HG03575 (cell line): ENCODE data around the gene MSRB3.

ENCODE experiments used
- ATAC-seq: cut with Tn5 transposase; IDR thresholded peaks from one replicate; pipeline ENCODE4 v1.9.1; 2021; ENCODE audit not compliant: unreplicated experiment, insufficient number of reproducible peaks, low FRiP score; ENCODE audit errors: extremely low read depth

Gene MSRB3

DNA sequence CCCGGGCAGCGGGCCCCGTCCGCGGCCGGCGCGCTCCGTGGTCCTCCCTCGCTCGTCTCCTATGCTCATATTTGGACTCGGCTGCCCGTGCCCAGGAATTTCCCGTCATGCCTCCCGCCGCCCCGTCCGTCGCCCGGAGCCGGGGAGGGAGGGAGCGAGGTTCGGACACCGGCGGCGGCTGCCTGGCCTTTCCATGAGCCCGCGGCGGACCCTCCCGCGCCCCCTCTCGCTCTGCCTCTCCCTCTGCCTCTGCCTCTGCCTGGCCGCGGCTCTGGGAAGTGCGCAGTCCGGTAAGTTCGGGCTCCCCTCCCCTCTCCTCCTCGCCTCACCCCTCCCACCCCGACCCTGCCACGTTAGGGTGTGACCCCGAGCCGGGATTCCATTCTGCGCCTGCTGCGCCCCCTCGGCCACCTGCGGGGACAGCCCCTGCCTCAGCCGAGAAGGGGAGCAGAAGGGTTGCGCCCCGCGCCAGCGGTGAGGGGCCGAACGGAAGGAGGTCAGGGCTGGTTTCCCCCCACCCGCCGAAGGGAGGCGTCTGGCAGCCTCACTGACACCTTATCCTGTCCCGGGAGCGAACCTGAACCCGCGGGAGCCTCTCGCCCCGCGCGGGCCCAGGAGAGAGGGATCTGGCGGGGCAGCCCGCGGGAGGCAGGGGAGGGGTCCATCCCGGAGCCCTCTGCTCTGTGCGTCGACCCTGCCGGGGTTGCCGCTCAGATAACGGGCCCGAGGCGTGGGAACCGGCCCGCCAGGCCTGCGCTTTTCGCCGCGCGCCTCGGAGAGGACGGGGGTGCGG lies at the start of gene MSRB3:
Gene MSRB3 (plus strand): TSS at position 108 of the 793 bp plus-strand sequence. CDS start 29,897 bp downstream, outside the sequence.
- ATAC-seq = no peak

DNA sequence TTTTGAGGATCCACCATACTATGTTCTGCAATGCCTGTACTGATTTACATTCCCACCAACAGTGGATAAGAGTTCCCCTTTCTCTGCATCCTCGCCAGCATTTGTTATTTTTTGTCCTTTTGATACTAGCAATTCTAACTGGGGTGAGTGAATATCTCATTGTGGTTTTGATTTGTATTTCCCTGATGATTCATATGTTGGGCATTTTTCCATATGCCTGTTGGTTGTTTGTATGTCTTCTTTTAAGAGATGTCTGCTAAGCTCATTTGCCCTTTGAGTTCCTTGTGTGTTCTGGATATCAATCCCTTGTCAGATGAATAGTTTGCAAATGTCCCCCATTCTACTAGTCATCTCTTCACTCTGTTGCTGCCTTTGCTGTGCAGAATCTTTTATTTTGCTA lies 49.0 kb upstream of the MSRB3 start:
- ATAC-seq = no peak

DNA sequence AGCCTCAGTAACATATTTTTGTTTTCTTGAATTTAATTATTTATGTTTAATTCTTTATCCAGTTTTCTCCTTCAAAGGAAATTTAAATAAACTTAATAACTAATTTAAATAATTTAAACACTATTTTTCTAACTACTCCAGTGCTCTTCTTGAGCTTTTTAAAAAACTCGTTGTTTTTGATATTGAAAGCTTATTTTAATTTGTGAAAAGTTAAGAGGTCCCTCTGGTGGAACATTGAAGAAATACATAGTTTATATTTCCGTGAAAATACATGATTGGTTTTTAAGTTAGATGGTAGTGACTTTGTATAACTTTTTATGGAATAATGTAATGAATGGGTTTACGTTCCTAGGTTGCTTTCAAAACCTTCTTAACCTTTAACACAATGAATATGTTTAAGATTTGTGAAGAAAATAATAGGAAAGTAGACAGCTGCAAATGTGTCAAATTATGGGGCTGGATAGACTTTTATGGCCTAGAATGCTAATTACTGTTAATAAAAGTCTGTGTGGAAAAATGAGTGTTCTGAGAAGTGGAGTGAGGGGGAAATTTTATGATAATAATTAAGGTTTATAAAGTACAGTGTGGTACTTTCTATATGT lies 45.9 kb upstream of the MSRB3 start:
- ATAC-seq = no peak

DNA sequence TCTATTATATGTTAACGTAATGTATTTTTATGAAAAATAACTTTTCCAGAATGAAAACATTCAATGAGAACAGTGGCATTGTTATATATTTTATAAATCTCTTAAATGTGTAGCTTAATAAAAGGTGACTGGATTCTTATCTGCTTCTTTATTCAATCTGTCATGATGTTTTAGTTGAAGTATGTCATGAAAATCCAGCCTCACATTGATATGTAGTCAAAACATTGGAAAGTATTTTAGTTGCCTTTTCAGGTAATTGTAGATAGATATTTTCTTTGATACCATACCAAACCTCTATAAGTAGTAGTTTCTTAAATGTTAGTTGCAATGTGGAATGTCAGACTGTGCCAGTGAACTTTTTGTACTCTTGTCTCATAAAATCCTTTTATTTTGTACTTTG lies 41.3 kb upstream of the MSRB3 start:
- ATAC-seq = no peak

DNA sequence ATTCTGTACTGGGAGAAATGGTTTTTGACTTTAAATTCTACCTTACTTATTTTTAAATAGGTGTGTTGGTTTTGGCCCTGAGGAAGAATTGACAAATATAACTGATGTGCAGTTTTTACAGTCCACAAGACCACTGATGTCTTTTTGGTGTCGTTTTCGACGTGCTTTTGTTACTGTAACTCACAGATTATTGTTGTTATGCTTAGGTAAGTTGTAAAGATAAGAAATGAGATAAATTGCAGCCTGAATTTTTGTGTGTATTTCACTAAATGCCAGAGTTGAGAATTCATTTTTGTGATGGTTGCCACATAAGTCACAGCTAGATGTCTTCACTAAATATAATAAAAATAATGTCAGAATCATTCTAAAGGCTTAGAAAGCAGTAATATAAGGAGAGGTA lies 39.9 kb upstream of the MSRB3 start:
- no peak for ATAC-seq

DNA sequence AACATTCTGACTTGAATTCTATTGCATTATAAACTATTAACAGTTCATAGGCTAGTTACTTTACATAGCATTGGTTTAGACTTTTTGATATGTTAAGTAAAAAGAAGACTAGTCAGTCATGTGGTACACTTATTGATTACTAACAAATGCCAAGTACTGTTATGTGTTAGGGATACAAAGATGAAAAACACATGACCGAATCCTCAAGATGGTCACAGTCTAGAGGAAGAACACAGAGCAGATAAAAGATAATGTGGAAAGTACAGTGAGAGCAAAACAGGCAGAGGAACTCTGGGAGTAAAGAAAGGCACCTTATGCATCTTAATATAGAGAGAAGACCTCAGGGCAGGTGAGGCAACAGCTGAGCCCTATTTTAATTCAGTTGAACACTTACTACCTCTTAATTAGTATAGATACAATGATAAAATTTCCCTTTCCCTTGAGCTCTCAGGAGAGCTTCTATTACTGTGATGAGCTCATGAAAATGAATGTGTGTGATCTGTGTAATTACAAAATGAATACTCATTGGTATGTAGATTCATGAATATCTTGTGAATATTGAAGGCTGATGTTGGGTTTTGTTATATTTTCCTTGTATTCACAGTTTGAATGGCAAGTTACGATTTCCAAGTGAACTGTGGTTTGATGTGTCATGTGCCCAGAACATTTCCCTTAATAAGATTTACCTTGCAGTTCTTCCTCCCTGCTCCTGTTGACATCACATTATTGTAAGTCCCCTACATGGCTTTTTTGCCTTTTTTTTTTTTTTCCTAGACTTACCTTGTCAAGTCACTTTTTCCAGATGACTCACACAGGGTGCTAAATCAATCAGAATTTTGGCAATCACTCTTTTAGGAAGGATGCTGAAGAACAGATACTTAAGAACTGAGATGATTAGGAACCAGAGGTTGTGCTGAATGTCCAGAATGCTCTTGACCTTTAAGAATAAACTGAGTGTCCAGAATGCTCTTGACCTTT lies 29.5 kb upstream of the MSRB3 start:
- no peak for ATAC-seq

DNA sequence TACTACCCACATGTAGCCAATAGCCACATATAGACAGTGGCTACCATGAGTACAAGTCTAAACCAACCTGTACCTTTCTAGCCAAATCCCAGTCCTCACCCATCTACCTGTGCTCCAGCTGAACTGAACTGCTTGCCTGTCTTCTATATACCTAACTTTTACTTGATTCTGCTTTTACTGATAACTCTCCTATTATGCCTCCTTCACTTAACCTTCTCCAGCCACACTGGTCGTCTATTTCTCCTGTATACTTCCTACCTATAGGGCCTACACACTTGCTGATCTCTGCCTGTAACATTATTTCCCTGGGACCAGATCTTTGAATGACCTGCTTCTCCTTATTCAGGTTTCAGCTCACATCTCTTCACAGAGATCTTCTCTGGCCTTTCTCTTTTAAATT lies 26.0 kb upstream of the MSRB3 start:
- no peak for ATAC-seq

DNA sequence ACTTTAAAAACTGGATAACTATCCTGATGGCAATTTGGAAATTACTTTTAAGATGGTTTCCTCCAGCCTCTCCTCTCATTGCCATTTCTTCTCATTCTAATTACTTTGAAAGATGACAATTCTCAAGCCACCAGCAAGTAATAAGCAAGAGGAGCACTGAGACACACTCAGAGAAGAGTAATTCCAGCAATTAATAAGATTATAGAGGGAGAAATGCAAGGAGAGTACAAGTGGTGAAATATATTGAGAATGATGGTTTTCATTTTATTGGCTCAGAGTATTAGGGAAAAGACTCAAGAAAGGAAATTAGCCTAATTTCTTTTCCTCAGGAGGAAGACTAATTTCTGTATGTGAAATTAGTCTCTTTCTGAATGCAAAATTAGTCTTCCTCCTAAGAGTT lies 20.5 kb upstream of the MSRB3 start:
- no peak for ATAC-seq

DNA sequence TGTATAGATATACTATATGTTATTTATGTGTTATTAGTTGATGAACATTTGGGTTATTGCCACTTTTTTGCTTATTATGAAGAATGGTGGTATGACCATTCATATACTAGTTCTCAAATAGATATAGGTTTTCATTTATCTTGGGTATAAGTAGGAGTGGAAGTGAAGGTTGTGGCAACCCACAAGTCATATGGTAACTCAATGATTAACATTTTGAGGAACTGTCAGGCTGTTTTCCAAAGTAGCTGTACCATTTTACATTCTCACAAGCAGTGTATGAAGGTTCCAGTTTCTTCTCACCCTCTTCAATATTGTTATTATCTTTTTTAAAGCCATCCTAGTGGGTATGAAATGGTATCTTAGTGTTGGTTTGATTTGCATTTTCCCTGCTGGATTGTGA lies 19.0 kb upstream of the MSRB3 start:
- ATAC-seq = no peak

DNA sequence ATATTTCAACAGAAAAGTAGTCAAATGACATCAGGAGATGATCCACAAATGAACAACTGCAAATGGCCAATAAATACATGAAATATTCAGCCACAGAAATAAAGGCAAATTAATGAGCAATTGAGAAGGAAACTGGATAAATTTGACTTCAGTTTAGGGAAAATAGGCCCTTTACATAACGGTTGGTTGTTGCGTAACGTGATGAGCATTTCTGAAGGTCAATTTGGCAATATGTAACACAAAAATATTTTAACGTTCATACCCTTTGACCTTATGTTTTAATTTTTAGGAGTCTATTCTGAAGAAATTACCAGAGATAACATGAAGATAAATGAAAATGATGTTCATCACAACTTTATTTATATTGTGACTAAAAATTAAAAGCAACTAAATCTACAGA lies 14.7 kb upstream of the MSRB3 start:
- no peak for ATAC-seq

DNA sequence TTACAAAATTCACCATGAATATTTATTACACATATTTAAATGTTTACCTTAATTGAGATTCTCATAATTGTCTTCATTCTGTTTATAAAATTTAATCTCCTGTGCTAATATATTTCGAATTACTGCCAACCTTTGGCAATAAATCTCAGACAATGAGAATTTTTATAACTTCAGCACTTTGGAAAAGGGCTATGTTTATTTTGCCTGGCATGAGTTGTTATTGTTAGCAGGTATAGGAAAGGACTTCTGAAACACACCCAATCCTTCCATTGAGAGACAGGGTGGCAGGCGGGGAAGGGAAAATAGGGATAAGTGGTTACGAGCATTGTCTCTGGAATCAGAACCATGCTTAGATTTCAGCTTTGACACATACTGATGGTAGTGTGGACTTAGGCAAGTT lies 12.1 kb upstream of the MSRB3 start:
- ATAC-seq = no peak

DNA sequence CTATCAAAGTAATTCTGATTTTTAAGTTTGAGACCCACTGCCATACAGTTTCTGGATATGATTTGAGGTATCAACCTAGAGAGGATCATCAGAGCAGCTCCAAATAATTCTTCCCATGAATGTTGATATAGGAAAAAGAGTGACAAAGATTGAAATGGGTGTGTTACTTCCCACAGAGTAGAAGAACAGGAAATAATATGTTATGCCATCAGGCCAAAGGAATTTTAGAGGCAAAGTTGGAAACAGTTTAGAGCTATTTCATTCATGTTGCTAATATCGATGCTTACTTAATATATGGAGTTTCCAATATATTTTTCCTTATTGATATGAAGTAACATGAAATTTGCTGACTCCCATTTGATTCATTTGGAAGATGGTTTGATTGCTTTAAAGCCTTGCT lies 8.9 kb upstream of the MSRB3 start:
- ATAC-seq = no peak

DNA sequence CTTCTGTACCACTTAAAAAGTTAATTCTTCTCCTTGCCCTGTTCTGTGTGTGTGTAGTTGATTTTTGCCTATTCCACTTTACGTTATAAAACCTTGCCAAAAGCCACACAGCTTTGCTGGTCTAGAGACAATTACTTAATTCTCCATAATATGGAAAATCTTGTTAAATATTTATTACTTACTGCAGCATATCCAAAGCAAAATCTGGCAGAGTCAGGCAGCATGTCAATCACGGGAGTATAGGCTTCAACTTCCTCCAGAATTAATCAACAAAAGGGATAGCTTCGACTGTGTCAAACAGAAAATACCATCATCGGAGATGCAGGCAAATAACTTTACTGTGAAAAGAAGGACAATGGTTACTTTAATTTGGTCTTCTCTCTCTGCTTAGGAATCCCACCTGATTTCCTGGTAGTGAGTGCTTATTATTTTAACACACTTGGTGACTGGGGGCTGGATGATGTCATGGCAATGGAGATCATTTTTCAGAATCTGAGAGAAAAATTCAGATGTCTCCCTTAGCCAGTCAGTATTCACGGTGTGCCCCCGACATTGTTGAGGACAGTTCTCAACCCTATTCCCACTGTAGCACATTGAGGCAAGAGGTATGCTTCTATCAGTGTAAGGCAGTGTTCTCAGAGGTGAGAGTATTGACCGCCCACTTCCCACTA lies 3.7 kb upstream of the MSRB3 start:
- no peak for ATAC-seq

DNA sequence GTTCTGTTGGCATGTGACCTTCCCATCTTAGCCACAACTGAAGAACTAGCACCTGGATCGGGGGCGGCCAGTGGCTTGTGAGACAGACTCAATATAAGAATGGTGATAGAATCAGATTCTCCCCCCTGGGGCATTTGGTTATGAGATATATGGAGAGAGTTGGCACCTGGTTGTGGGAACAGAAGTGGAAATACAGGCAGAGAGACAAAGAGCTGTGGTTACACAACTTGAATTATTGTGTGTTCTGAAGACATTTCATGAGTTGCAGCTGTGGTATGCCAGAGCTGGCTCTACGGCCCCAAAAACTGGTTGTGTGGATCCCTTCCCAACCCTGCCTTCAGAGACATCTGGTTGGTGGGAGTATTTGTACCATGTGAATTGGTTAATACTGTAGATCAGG lies 2.9 kb upstream of the MSRB3 start:
- ATAC-seq = no peak

DNA sequence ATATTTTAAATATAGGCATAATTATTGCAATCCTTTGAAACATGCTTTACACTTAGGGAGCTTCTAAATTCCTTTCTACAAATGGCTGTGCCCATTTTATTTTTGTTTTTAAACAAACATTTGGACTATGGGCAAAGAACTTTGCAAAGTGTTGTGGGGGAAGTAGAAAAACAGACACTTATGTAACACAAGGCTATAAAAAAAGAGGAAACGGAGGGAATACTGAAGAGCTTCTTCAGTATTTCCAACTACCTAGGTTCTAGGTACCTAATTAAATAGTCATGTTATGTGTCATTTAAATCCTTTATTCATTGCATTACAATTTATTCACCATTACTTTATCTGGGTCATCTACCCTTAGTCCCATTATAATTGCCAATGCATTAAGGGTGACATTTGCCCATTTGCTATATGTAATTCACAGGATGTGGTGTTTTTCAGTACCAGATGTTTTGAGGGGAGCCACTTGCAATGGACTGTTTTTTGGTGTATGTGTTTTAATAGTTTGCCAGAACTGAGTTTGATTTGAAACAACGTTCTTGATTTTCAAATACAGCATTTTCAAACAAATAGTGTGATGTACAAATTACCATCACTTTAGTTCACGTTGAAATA lies 1.5 kb upstream of the MSRB3 start:
- ATAC-seq = no peak

DNA sequence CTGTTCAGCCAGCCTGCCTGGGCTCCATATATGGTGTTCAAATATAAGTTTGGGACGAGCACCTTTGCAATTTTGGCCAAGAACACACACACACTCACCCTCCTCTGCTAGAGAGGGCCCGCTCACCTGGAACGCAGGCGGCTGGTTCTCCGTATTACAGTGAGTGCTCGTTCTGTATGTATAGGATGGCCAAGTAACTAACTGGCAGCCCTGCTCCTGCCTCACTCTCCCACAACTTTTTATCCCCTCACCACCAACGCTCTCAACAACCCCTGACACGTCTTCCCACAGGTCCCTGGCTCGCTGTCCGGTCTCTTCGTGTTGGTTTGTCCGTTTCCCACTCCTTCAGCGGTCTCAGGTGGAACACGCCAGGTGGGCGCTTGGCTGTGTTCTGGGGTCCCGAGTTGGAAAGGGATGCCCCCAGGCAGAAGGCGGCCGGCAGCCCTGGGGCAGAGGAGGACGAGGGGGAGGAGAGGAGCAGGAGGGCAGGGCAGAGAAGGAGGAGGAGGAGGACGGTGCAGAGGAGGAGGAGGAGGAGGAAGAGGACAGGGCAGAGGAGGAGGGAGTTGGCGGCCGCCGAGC lies 398 bp upstream of the MSRB3 start:
- no peak for ATAC-seq

DNA sequence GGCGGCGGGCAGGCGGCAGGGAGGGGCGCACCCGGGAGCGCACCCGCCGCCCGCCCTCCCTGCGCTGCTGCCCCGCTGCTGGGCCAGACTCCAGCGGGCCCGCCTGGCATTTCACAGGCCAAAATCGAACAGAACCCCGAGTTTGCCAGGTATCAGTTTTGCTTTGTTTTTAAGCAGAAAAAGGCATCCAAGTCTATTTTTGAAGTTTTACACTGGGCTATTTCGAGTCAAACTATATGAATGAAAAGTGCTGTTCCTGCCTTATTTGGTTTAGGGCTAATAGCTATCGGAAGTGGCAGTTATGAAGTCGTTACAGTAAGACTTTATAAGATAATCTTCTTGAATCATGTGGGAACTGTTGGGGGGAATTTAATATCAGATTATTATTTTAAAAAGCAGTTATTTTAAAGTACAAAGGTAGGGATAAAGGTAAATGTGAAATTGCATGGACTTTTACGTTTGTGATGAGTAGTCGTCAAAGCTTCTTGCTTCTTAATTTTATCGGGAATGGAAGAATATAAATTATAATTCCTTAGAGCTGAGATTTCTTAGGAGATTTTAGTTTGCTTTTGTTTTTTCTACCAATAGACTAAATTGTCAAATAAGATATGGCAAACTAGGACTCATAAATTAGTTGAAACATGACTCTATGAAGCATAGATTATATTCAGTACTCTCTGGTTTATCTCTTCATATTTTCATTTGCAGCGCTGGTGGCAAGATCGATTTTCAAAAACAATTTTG lies 1.1 kb downstream of the MSRB3 start:
- no peak for ATAC-seq

DNA sequence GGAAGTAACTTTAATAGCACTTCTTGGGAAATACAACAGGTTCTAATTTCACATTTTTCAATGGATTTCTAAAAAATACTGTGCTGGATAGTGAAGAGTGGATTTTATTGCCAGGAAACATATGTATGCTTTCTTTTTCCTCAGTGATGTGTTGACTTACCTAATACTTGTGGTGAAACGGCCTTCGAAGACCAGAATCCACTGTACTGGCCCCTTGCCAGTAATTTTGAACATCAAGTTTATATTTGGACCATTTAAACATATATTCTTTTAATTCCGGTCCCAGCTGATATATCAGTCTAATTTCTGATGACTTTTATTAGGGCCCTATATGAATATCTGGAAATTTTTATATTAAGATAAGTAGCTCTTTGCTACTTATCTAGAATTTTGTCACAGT lies 1.8 kb downstream of the MSRB3 start:
- ATAC-seq = no peak
